GM23338 (cell line): ENCODE results near the gene SASH3. TPM values are rescaled to one million over a fixed set of nuclear protein-coding genes. Genes with fewer than 3 reads are reported as not detected.

Experiments used
- ATAC-seq: fragments of 200-7000 bp; cut with Tn5 transposase; 3 replicates; pipeline ENCODE4 v1.9.1; 2020
- DNase-seq: peaks from one replicate; pipeline ENCODE4 v3.0.0-alpha.2; 2015; ENCODE audit warnings: low spot score
- H2AFZ ChIP-seq: fragments of 200-600 bp; sonication (generic); 2 replicates; pipeline ENCODE4 v1.8.0; 2016; ENCODE audit warnings: antibody characterized with exemption, mild to moderate bottlenecking, moderate library complexity
- H3F3A ChIP-seq: fragments of 200-600 bp; sonication (generic); replicated peaks from 2 replicates; pipeline ENCODE4 v1.8.0; 2017; ENCODE audit warnings: antibody characterized with exemption, mixed run types, low read depth
- H3K27ac ChIP-seq: fragments of 200-600 bp; sonication (generic); 2 replicates; pipeline ENCODE4 v1.6.1; 2016; ENCODE audit warnings: low read depth
- H3K27me3 ChIP-seq: fragments of 200-600 bp; sonication (generic); 2 replicates; pipeline ENCODE4 v1.8.0; 2016; ENCODE audit warnings: mild to moderate bottlenecking, mixed run types, moderate library complexity; ENCODE audit not compliant: insufficient read depth
- H3K36me3 ChIP-seq: fragments of 200-600 bp; sonication (generic); 2 replicates; pipeline ENCODE4 v1.8.0; 2016; ENCODE audit warnings: mild to moderate bottlenecking; ENCODE audit not compliant: insufficient read depth
- H3K4me1 ChIP-seq: fragments of 200-600 bp; sonication (generic); 2 replicates; pipeline ENCODE4 v1.8.0; 2016; ENCODE audit warnings: mild to moderate bottlenecking, moderate library complexity; ENCODE audit not compliant: insufficient read depth
- H3K4me2 ChIP-seq: fragments of 200-600 bp; sonication (generic); 2 replicates; pipeline ENCODE4 v1.7.1; 2017; ENCODE audit warnings: mixed run types
- H3K4me3 ChIP-seq: fragments of 200-600 bp; sonication (generic); 2 replicates; pipeline ENCODE4 v1.6.1; 2016; ENCODE audit warnings: mixed run types
- H3K79me2 ChIP-seq: fragments of 200-600 bp; sonication (generic); replicated peaks from 2 replicates; pipeline ENCODE4 v1.8.0; 2017; ENCODE audit warnings: mild to moderate bottlenecking; ENCODE audit not compliant: insufficient read depth
- H3K9me2 ChIP-seq: fragments of 200-600 bp; sonication (generic); 2 replicates; pipeline ENCODE4 v1.8.0; 2017; ENCODE audit not compliant: insufficient read depth
- H4K20me1 ChIP-seq: fragments of 200-600 bp; sonication (generic); replicated peaks from 2 replicates; pipeline ENCODE4 v1.8.0; 2017; ENCODE audit warnings: mild to moderate bottlenecking; ENCODE audit not compliant: insufficient read depth
- H3K27ac Mint-ChIP-seq: 2 replicates; pipeline ENCODE4 v1.8.0; 2020; ENCODE audit warnings: inconsistent platforms, mild to moderate bottlenecking, moderate library complexity, mixed read lengths
- H3K27me3 Mint-ChIP-seq: 3 replicates; pipeline ENCODE4 v1.8.0; 2022; ENCODE audit warnings: low read depth, mild to moderate bottlenecking, moderate library complexity, mixed read lengths, inconsistent platforms; ENCODE audit not compliant: insufficient read depth, poor library complexity
- H3K36me3 Mint-ChIP-seq: 3 replicates; pipeline ENCODE4 v1.8.0; 2021; ENCODE audit warnings: low read depth, mild to moderate bottlenecking, inconsistent platforms, moderate library complexity, mixed read lengths
- H3K4me1 Mint-ChIP-seq: 3 replicates; pipeline ENCODE4 v1.8.0; 2020; ENCODE audit warnings: mild to moderate bottlenecking, inconsistent platforms, mixed read lengths
- H3K4me3 Mint-ChIP-seq: 3 replicates; pipeline ENCODE4 v1.8.0; 2021; ENCODE audit warnings: moderate library complexity, mild to moderate bottlenecking, inconsistent platforms, mixed read lengths
- H3K9me3 Mint-ChIP-seq: 3 replicates; pipeline ENCODE4 v1.8.0; 2020; ENCODE audit warnings: moderate library complexity, mild to moderate bottlenecking, inconsistent platforms, mixed read lengths
- CREB1 ChIP-seq: fragments of 250-450 bp; sonication (Bioruptor Pico); IDR thresholded peaks from 2 replicates; pipeline ENCODE4 v1.5.0; 2020; ENCODE audit warnings: low read depth, mild to moderate bottlenecking, moderate library complexity
- EZH2 ChIP-seq: fragments of 200-600 bp; sonication (generic); IDR thresholded peaks from one replicate; pipeline ENCODE4 v1.8.0; 2017; ENCODE audit warnings: antibody characterized with exemption, mild to moderate bottlenecking, low read depth; ENCODE audit not compliant: unreplicated experiment
- EZH2phosphoT487 ChIP-seq: fragments of 200-600 bp; sonication (generic); IDR thresholded peaks from one replicate; pipeline ENCODE4 v1.8.1; 2018; ENCODE audit warnings: antibody characterized with exemption; ENCODE audit not compliant: unreplicated experiment
- JUNB ChIP-seq: IDR thresholded peaks from one replicate; pipeline ENCODE4 v1.6.1; 2016; ENCODE audit warnings: antibody characterized with exemption; ENCODE audit not compliant: unreplicated experiment
- NANOG ChIP-seq: IDR thresholded peaks from 2 replicates; pipeline ENCODE4 v1.6.1; 2016; ENCODE audit warnings: antibody characterized with exemption, borderline replicate concordance
- POLR2AphosphoS5 ChIP-seq: IDR thresholded peaks from 2 replicates; pipeline ENCODE4 v1.6.1; 2016; ENCODE audit warnings: antibody characterized with exemption, low read depth
- STAT1 ChIP-seq: IDR thresholded peaks from one replicate; pipeline ENCODE4 v1.6.1; 2016; ENCODE audit warnings: antibody characterized with exemption; ENCODE audit not compliant: unreplicated experiment
- ZNF114 ChIP-seq: fragments of 250-450 bp; sonication (Bioruptor Pico); IDR thresholded peaks from 2 replicates; pipeline ENCODE4 v1.5.0; 2020; ENCODE audit warnings: mild to moderate bottlenecking, moderate library complexity
- ZNF331 ChIP-seq: fragments of 250-450 bp; sonication (Bioruptor Pico); IDR thresholded peaks from 2 replicates; pipeline ENCODE4 v1.5.0; 2020; ENCODE audit warnings: low read depth, mild to moderate bottlenecking, moderate library complexity
- polyA plus RNA-seq: library from polyadenylated mRNA; unstranded; fragments of >200 nt; fragmentation: Nextera tagmentation; extraction: Ambion mirVana; gene quantifications from 2 replicates; pipeline ENCODE4 v1.2.1, GENCODE V29; 2016
- total RNA-seq: library from RNA; depleted of rRNA; stranded (reverse); fragments of >200 nt; shearing (Covaris generic); gene quantifications from 2 replicates; pipeline ENCODE4 v1.2.3, GENCODE V29; 2014
- TF ChIP-seq, protein P1 (sequence below): fragments of 250-450 bp; sonication (Bioruptor Pico); IDR thresholded peaks from 2 replicates; pipeline ENCODE4 v1.5.0; 2020; ENCODE audit warnings: mild to moderate bottlenecking, moderate library complexity
- TF ChIP-seq, protein P2 (sequence below), 2 experiments: fragments of 200-600 bp in 1 of 2; sonication (generic) in 1 of 2; conservative IDR thresholded peaks; 2 replicates each; pipeline versions ENCODE4 v1.5.1 to v1.6.1; 2016 to 2017; ENCODE audit warnings: antibody characterized with exemption in 2 of 2, low read depth in 2 of 2, mild to moderate bottlenecking in 2 of 2, moderate library complexity in 1 of 2
- TF ChIP-seq, protein P3 (sequence below): IDR thresholded peaks from one replicate; pipeline ENCODE4 v1.6.1; 2018; ENCODE audit warnings: antibody characterized with exemption; ENCODE audit not compliant: unreplicated experiment
- TF ChIP-seq, protein P4 (sequence below): IDR thresholded peaks from 2 replicates; pipeline ENCODE4 v1.6.1; 2016; ENCODE audit warnings: antibody characterized with exemption

SASH3 gene
- total and polyA plus RNA-seq, 2 experiments from 2014 or later, result 0.18 TPM; not detected in 1

DNA sequence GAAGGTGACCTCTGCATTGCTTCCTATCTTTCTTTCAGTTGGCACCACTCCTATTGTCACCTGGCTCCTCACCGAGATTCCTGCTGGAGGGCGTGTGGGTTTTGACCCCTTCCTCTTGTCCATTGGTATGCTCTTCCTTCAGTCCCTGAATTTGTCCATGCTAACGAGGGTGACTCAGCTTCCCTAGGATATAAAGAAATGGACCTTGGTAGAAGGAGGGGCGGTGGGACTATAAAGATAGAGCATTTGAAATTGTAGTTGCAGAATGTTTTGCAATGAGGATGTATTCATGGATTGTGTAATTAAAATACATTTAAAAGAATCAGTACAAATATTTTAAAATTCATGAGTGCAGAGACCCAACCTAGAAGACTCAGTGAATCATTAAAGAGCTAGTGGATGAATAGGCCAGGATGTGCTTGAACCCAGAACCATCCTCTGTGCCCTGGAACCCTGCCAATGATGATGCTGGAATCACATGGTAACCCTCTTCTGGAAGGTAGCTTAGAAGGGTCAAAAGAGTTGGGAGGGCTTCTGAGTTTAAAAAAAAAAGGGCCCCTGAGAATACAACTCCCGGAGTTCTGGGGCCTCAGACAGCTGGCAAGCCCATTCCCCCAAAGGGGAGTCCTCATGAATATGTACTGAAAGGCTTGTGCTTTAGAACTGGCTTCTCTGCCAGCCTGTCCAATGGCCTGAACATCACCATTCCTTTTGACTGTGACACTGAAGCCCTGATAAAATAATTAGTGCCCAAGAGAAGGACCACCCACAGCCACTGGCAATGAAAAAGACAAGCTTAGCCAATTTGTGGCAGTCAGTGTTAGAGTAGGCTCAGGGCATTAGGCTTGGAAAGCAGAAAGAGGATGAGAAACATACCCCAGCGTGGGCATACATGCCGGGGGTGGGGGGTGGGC is 32.9 kb upstream of the SASH3 start:
- H3K4me1 Mint-ChIP-seq, result peaks cover 21% of the 10 kb centered on the region
- no peak for ATAC-seq
- H3K27me3 ChIP-seq, result no peaks in the 10 kb centered on the region
- H3K9me2 ChIP-seq, result no peaks in the 10 kb centered on the region
- no peaks in the 10 kb centered on the region; the same call in 2 of the 3 replicates for H3K9me3 Mint-ChIP-seq
- no peak overlapping the region for H3K4me3 Mint-ChIP-seq
- H3F3A ChIP-seq, result no peaks in the 10 kb centered on the region
- no peak for TF ChIP-seq ZNF331 (CRISPR knock-in tag)
- TF ChIP-seq, protein P1, sequence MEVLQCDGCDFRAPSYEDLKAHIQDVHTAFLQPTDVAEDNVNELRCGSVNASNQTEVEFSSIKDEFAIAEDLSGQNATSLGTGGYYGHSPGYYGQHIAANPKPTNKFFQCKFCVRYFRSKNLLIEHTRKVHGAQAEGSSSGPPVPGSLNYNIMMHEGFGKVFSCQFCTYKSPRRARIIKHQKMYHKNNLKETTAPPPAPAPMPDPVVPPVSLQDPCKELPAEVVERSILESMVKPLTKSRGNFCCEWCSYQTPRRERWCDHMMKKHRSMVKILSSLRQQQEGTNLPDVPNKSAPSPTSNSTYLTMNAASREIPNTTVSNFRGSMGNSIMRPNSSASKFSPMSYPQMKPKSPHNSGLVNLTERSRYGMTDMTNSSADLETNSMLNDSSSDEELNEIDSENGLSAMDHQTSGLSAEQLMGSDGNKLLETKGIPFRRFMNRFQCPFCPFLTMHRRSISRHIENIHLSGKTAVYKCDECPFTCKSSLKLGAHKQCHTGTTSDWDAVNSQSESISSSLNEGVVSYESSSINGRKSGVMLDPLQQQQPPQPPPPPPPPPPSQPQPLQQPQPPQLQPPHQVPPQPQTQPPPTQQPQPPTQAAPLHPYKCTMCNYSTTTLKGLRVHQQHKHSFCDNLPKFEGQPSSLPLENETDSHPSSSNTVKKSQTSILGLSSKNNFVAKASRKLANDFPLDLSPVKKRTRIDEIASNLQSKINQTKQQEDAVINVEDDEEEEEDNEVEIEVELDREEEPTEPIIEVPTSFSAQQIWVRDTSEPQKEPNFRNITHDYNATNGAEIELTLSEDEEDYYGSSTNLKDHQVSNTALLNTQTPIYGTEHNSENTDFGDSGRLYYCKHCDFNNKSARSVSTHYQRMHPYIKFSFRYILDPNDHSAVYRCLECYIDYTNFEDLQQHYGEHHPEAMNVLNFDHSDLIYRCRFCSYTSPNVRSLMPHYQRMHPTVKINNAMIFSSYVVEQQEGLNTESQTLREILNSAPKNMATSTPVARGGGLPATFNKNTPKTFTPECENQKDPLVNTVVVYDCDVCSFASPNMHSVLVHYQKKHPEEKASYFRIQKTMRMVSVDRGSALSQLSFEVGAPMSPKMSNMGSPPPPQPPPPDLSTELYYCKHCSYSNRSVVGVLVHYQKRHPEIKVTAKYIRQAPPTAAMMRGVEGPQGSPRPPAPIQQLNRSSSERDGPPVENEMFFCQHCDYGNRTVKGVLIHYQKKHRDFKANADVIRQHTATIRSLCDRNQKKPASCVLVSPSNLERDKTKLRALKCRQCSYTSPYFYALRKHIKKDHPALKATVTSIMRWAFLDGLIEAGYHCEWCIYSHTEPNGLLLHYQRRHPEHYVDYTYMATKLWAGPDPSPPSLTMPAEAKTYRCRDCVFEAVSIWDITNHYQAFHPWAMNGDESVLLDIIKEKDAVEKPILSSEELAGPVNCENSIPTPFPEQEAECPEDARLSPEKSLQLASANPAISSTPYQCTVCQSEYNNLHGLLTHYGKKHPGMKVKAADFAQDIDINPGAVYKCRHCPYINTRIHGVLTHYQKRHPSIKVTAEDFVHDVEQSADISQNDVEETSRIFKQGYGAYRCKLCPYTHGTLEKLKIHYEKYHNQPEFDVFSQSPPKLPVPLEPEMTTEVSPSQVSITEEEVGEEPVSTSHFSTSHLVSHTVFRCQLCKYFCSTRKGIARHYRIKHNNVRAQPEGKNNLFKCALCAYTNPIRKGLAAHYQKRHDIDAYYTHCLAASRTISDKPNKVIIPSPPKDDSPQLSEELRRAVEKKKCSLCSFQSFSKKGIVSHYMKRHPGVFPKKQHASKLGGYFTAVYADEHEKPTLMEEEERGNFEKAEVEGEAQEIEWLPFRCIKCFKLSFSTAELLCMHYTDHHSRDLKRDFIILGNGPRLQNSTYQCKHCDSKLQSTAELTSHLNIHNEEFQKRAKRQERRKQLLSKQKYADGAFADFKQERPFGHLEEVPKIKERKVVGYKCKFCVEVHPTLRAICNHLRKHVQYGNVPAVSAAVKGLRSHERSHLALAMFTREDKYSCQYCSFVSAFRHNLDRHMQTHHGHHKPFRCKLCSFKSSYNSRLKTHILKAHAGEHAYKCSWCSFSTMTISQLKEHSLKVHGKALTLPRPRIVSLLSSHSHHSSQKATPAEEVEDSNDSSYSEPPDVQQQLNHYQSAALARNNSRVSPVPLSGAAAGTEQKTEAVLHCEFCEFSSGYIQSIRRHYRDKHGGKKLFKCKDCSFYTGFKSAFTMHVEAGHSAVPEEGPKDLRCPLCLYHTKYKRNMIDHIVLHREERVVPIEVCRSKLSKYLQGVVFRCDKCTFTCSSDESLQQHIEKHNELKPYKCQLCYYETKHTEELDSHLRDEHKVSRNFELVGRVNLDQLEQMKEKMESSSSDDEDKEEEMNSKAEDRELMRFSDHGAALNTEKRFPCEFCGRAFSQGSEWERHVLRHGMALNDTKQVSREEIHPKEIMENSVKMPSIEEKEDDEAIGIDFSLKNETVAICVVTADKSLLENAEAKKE (CRISPR knock-in tag), result no peak
- TF ChIP-seq CREB1 (CRISPR knock-in tag), result no peak
- TF ChIP-seq POLR2AphosphoS5, result no peak
- no peak for TF ChIP-seq STAT1
- TF ChIP-seq, protein P2, sequence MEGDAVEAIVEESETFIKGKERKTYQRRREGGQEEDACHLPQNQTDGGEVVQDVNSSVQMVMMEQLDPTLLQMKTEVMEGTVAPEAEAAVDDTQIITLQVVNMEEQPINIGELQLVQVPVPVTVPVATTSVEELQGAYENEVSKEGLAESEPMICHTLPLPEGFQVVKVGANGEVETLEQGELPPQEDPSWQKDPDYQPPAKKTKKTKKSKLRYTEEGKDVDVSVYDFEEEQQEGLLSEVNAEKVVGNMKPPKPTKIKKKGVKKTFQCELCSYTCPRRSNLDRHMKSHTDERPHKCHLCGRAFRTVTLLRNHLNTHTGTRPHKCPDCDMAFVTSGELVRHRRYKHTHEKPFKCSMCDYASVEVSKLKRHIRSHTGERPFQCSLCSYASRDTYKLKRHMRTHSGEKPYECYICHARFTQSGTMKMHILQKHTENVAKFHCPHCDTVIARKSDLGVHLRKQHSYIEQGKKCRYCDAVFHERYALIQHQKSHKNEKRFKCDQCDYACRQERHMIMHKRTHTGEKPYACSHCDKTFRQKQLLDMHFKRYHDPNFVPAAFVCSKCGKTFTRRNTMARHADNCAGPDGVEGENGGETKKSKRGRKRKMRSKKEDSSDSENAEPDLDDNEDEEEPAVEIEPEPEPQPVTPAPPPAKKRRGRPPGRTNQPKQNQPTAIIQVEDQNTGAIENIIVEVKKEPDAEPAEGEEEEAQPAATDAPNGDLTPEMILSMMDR (conservative IDR thresholded peaks at IDR 0.05; ENCODE audit: low read depth in 2 of 2), result no peak
- TF ChIP-seq ZNF114 (CRISPR knock-in tag), result no peak
- no peak for TF ChIP-seq NANOG
- TF ChIP-seq, protein P3, sequence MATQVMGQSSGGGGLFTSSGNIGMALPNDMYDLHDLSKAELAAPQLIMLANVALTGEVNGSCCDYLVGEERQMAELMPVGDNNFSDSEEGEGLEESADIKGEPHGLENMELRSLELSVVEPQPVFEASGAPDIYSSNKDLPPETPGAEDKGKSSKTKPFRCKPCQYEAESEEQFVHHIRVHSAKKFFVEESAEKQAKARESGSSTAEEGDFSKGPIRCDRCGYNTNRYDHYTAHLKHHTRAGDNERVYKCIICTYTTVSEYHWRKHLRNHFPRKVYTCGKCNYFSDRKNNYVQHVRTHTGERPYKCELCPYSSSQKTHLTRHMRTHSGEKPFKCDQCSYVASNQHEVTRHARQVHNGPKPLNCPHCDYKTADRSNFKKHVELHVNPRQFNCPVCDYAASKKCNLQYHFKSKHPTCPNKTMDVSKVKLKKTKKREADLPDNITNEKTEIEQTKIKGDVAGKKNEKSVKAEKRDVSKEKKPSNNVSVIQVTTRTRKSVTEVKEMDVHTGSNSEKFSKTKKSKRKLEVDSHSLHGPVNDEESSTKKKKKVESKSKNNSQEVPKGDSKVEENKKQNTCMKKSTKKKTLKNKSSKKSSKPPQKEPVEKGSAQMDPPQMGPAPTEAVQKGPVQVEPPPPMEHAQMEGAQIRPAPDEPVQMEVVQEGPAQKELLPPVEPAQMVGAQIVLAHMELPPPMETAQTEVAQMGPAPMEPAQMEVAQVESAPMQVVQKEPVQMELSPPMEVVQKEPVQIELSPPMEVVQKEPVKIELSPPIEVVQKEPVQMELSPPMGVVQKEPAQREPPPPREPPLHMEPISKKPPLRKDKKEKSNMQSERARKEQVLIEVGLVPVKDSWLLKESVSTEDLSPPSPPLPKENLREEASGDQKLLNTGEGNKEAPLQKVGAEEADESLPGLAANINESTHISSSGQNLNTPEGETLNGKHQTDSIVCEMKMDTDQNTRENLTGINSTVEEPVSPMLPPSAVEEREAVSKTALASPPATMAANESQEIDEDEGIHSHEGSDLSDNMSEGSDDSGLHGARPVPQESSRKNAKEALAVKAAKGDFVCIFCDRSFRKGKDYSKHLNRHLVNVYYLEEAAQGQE, result no peak
- no peak for TF ChIP-seq EZH2phosphoT487
- no peak for TF ChIP-seq JUNB
- TF ChIP-seq, protein P4, sequence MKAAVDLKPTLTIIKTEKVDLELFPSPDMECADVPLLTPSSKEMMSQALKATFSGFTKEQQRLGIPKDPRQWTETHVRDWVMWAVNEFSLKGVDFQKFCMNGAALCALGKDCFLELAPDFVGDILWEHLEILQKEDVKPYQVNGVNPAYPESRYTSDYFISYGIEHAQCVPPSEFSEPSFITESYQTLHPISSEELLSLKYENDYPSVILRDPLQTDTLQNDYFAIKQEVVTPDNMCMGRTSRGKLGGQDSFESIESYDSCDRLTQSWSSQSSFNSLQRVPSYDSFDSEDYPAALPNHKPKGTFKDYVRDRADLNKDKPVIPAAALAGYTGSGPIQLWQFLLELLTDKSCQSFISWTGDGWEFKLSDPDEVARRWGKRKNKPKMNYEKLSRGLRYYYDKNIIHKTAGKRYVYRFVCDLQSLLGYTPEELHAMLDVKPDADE, result no peak
- no peak for TF ChIP-seq EZH2
- no peaks in the 10 kb centered on the region for H3K36me3 ChIP-seq
- no peak overlapping the region for H3K4me3 ChIP-seq
- H2AFZ ChIP-seq, result no peak overlapping the region
- H3K27ac Mint-ChIP-seq, result no peak overlapping the region
- H3K4me2 ChIP-seq, result no peak overlapping the region
- H3K36me3 Mint-ChIP-seq, result no peaks in the 10 kb centered on the region
- DNase-seq, result no peak
- no peaks in the 10 kb centered on the region for H3K79me2 ChIP-seq
- H3K27ac ChIP-seq, result no peak overlapping the region
- H3K27me3 Mint-ChIP-seq, result peaks cover 6% of the 10 kb centered on the region
- H4K20me1 ChIP-seq, result no peaks in the 10 kb centered on the region
- peaks cover 8% of the 10 kb centered on the region; the same call in 1 of the 2 replicates for H3K4me1 ChIP-seq
